Neuronal stem cell (in vitro differentiated cells): ENCODE results near the gene RPL32.

Source experiments
- DNase-seq: peaks from one replicate; pipeline ENCODE4 v3.0.0-alpha.2; 2013; ENCODE audit warnings: low spot score
- H2AFZ ChIP-seq: one replicate; pipeline ENCODE4 v1.6.1; 2013; ENCODE audit warnings: mild to moderate bottlenecking, low read length, inconsistent platforms
- H2AK5ac ChIP-seq: 2 replicates; pipeline ENCODE4 v1.6.1; 2013; ENCODE audit warnings: low read depth, mild to moderate bottlenecking, inconsistent platforms, low read length, moderate library complexity, mixed read lengths
- H2BK120ac ChIP-seq: 2 replicates; pipeline ENCODE4 v1.6.1; 2013; ENCODE audit warnings: low read depth, mild to moderate bottlenecking, inconsistent platforms, low read length, moderate library complexity, mixed read lengths
- H2BK12ac ChIP-seq: one replicate; pipeline ENCODE4 v1.6.1; 2013; ENCODE audit warnings: low read length, inconsistent platforms
- H2BK15ac ChIP-seq: 2 replicates; pipeline ENCODE4 v1.6.1; 2013; ENCODE audit warnings: mild to moderate bottlenecking, low read length, inconsistent platforms, mixed read lengths
- H2BK5ac ChIP-seq: one replicate; pipeline ENCODE4 v1.6.1; 2013; ENCODE audit warnings: inconsistent platforms, mild to moderate bottlenecking, low read length, moderate library complexity
- H3K14ac ChIP-seq: one replicate; pipeline ENCODE4 v1.6.1; 2013; ENCODE audit warnings: low read length, inconsistent platforms
- H3K18ac ChIP-seq: 2 replicates; pipeline ENCODE4 v1.6.1; 2013; ENCODE audit warnings: low read length, inconsistent platforms
- H3K23ac ChIP-seq: 2 replicates; pipeline ENCODE4 v1.6.1; 2013; ENCODE audit warnings: low read depth, mild to moderate bottlenecking, mixed read lengths, low read length, inconsistent platforms; ENCODE audit not compliant: poor library complexity
- H3K27ac ChIP-seq: replicated peaks from 3 replicates; pipeline ENCODE4 v1.5.1; 2013; ENCODE audit warnings: low read length, inconsistent platforms
- H3K27me3 ChIP-seq, 3 experiments: 2 replicates each; pipeline ENCODE4 v1.6.1; 2013; ENCODE audit warnings: low read length in 3 of 3, mild to moderate bottlenecking in 2 of 3, inconsistent platforms in 1 of 3, low read depth in 1 of 3, mixed read lengths in 1 of 3, moderate library complexity in 1 of 3; ENCODE audit not compliant: control insufficient read depth in 3 of 3, insufficient read depth in 3 of 3
- H3K36me3 ChIP-seq, 2 donors: replicated peaks in 1 of 2; 2 replicates each; pipeline ENCODE4 v1.6.1; 2013; ENCODE audit warnings: low read length in 2 of 2; ENCODE audit not compliant: control insufficient read depth in 2 of 2, insufficient read depth in 2 of 2
- H3K4ac ChIP-seq: 2 replicates; pipeline ENCODE4 v1.6.1; 2013; ENCODE audit warnings: inconsistent platforms, mild to moderate bottlenecking, low read length, moderate library complexity
- H3K4me1 ChIP-seq, 2 donors: 1 replicate in 1 of 2; 2 replicates in 1 of 2; pipeline ENCODE4 v1.6.1; 2013; ENCODE audit warnings: low read length in 2 of 2, low read depth in 1 of 2; ENCODE audit not compliant: control insufficient read depth in 2 of 2, insufficient read depth in 1 of 2
- H3K4me2 ChIP-seq: one replicate; pipeline ENCODE4 v1.6.1; 2013; ENCODE audit warnings: mild to moderate bottlenecking, low read length, inconsistent platforms; ENCODE audit not compliant: insufficient read depth, poor library complexity, severe bottlenecking
- H3K4me3 ChIP-seq, 2 donors: 2 replicates each; pipeline ENCODE4 v1.5.1; 2013; ENCODE audit warnings: low read length in 2 of 2, mild to moderate bottlenecking in 2 of 2, inconsistent platforms in 1 of 2, moderate library complexity in 1 of 2
- H3K79me1 ChIP-seq: one replicate; pipeline ENCODE4 v1.6.1; 2013; ENCODE audit warnings: low read depth, mild to moderate bottlenecking, inconsistent platforms, low read length, moderate library complexity
- H3K9ac ChIP-seq: one replicate; pipeline ENCODE4 v1.6.1; 2013; ENCODE audit warnings: mild to moderate bottlenecking, low read depth, low read length, inconsistent platforms; ENCODE audit not compliant: poor library complexity
- H3K9me3 ChIP-seq, 2 donors: replicated peaks in 1 of 2; 2 replicates each; pipeline versions ENCODE3 to v1.6.1; 2013; ENCODE audit warnings: low read length in 2 of 2, mild to moderate bottlenecking in 2 of 2, inconsistent platforms in 1 of 2, low read depth in 1 of 2, mixed read lengths in 1 of 2, moderate library complexity in 1 of 2; ENCODE audit not compliant: control insufficient read depth in 2 of 2, insufficient read depth in 1 of 2
- H4K8ac ChIP-seq: one replicate; pipeline ENCODE4 v1.6.1; 2013; ENCODE audit warnings: low read depth, mild to moderate bottlenecking, inconsistent platforms, low read length, moderate library complexity
- H4K91ac ChIP-seq: one replicate; pipeline ENCODE4 v1.6.1; 2013; ENCODE audit warnings: low read length, low read depth, mild to moderate bottlenecking, inconsistent platforms; ENCODE audit not compliant: poor library complexity
- WGBS, 2 donors: extraction: QIAGEN DNeasy Blood & Tissue Kit; methylation state at CpG; one replicate each; pipeline ENCODE4 v1.1.7; 2013; ENCODE audit warnings: missing lambda C conversion rate in 2 of 2, mixed read lengths in 1 of 2; ENCODE audit not compliant: insufficient read length in 2 of 2, insufficient replicate concordance in 1 of 2; ENCODE audit errors: extremely low coverage in 2 of 2; 5-methylcytosine and 5-hydroxymethylcytosine counted together

The RPL32 gene

DNA sequence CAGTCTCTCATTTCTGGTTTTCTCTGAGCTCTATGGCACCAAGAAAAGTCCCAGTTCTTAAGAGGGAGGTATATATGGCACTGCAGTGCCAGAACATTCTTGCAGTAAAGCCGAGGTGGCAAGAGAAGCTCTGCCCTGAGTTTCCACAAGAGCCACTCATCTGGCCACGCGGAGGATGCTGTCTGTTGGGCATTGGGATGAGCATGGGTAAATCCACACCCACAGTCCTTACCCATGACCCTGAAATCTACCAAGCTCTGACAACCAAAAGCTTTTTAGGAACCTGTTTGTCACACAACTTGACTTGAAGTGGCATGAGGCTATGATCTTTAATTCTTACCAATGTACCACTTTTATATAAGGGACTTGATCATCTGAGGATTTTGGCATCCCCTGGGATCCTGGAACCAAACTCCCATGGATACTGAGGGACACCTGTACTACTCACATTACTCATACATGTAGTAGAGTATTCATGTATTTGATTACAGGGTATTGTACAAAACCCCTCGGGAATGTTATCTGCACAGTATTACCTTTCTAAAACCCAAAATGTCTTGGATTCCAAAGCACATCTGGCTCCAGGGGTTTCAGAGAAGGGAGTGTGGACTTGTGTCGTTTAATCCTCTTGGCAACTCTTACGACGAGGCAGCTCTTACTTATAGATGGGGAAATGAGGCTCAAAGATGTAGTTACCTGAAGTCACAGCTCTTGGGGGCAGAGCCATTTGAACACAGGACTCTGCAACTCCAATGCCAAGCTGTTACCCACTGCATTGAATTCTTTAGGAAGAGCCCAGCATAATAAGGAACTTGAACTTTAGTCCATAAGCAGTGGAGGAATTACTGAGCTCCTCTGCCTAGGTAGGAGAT, 8.8 kb downstream of the RPL32 start:
- peaks cover 61 to 82% of the 10 kb centered on the region in 2 donors for H3K36me3 ChIP-seq

DNA sequence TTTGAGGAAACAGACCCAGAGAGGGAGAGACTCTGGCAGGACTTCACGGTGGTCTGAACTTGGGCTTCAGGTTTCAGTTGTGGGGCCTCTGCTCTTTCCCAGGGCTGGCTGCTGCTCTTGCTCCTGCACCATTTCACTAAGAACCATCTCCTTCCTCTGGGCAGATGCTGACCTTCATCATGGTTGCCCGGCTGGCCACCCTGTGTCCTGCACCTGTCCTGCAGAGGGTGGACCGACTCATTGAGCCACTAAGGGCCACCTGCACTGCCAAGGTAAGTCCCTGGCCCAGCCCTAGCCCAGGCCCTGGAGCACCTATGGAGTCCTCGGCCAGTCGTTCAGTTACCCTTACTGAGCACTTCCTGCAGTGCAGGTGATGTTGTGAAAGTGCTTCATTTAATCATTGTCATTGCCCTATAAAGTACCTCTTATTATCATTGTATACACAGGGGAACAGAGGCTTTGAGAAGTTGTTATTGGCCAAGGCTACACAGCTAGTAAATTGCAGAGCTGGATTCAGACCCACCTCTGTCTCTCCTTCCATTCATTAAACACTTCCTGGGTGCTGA, 10.0 kb downstream of the RPL32 start:
- Histone ChIP-seq H3K14ac (no peak overlapping the region), H3K4ac (peak overlapping the region; percentile 19), H3K4me1 (no peaks in the 10 kb centered on the region), H3K27me3 (no peaks in the 10 kb centered on the region), H3K9ac (no peak overlapping the region), H2AK5ac (no peak overlapping the region), H2BK15ac (no peak overlapping the region), H3K27ac (peak overlapping the region; percentile 26), H3K4me3 (no peak overlapping the region), H3K36me3 (peaks cover 52 to 76% of the 10 kb centered on the region in 2 donors), H3K9me3 (peaks cover 0 to 1% of the 10 kb centered on the region in 2 donors), H2BK5ac (no peak overlapping the region), H3K4me2 (no peak overlapping the region), H2BK120ac (no peak overlapping the region), H4K8ac (no peak overlapping the region), H2AFZ (no peak overlapping the region), H2BK12ac (no peak overlapping the region), H3K79me1 (no peaks in the 10 kb centered on the region), H4K91ac (no peak overlapping the region), H3K23ac (peak overlapping the region; percentile 45), H3K18ac (no peak overlapping the region)
- no CpG with 5 or more reads among the region's 5 CpGs for WGBS, 2 donors
- no peak for DNase-seq

More for the DNA sequence above, 8.8 kb downstream of the RPL32 start:
- WGBS, 2 donors = no CpG with 5 or more reads among the region's 7 CpGs
- H3K4me1 ChIP-seq = peaks cover 0 to 2% of the 10 kb centered on the region in 2 donors
- H3K14ac ChIP-seq = no peak overlapping the region
- no peaks in the 10 kb centered on the region for H3K79me1 ChIP-seq
- H2AFZ ChIP-seq = no peak overlapping the region
- H2BK120ac ChIP-seq = no peak overlapping the region
- peaks cover 0 to 1% of the 10 kb centered on the region in 2 donors for H3K9me3 ChIP-seq
- no peak overlapping the region for H3K27ac ChIP-seq
- H4K91ac ChIP-seq = no peak overlapping the region
- no peaks in the 10 kb centered on the region for H3K27me3 ChIP-seq
- H2BK12ac ChIP-seq = no peak overlapping the region
- no peak overlapping the region for H3K9ac ChIP-seq
- H2BK15ac ChIP-seq = no peak overlapping the region
- H3K23ac ChIP-seq = no peak overlapping the region
- H4K8ac ChIP-seq = no peak overlapping the region
- no peak overlapping the region for H2BK5ac ChIP-seq
- no peak overlapping the region for H3K4ac ChIP-seq
- H3K4me2 ChIP-seq = no peak overlapping the region
- no peak for DNase-seq
- H3K4me3 ChIP-seq = no peak overlapping the region
- no peak overlapping the region for H3K18ac ChIP-seq
- no peak overlapping the region for H2AK5ac ChIP-seq

DNA sequence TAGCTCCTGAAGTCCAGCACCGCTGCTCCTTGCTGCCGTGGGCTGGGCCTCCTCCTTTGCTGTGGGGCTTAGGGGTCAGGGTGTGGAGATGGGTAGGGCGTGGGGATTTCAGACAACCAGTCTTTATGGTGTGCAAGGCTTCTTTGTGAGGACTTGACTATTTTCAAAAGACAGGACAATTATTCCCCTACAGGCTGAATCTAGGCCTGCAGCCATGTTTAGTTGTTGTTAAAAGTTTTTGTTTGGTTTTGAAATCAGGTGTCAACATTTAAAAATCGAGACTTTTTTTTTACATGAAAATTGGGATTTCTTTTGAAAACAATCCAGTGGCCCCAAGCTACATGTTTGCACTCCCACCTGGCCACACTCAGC, 10.6 kb downstream of the RPL32 start:
- peak overlapping the region; percentile 33 for H3K27ac ChIP-seq

More for the DNA sequence above, 10.6 kb downstream of the RPL32 start:
- no peak overlapping the region for H2AK5ac ChIP-seq
- H3K4me3 ChIP-seq = no peak overlapping the region
- H3K9me3 ChIP-seq = peaks cover 0 to 1% of the 10 kb centered on the region in 2 donors
- H3K4me1 ChIP-seq = peaks cover 0 to 2% of the 10 kb centered on the region in 2 donors
- H3K27me3 ChIP-seq = no peaks in the 10 kb centered on the region
- no peak overlapping the region for H2BK5ac ChIP-seq
- H3K18ac ChIP-seq = no peak overlapping the region
- no peak overlapping the region for H2BK120ac ChIP-seq
- peak overlapping the region; percentile 33 for H3K9ac ChIP-seq
- H2BK15ac ChIP-seq = no peak overlapping the region
- no peak overlapping the region for H3K14ac ChIP-seq
- no peak overlapping the region for H4K8ac ChIP-seq
- no peak overlapping the region for H2AFZ ChIP-seq
- H3K79me1 ChIP-seq = no peaks in the 10 kb centered on the region
- H3K4me2 ChIP-seq = no peak overlapping the region
- H2BK12ac ChIP-seq = no peak overlapping the region
- no peak overlapping the region for H3K4ac ChIP-seq
- DNase-seq = no peak
- H3K23ac ChIP-seq = no peak overlapping the region
- no CpG with 5 or more reads among the region's 4 CpGs for WGBS, 2 donors
- peaks cover 47 to 70% of the 10 kb centered on the region in 2 donors for H3K36me3 ChIP-seq
- no peak overlapping the region for H4K91ac ChIP-seq
